Ovary (tissue), 9 donors: ENCODE measurements around the gene DNAH9. TPM values are rescaled to one million over a fixed set of nuclear protein-coding genes. Genes with fewer than 3 reads are reported as not detected.

ENCODE experiments used
- DNase-seq, 5 donors: peaks; one replicate each; pipeline ENCODE4 v3.0.0-alpha.2; 2019 to 2020
- H3K27ac ChIP-seq, 2 donors: fragments of 200-600 bp; one replicate each; pipeline versions ENCODE4 v1.5.1 to v1.8.0; 2019 to 2022
- H3K27me3 ChIP-seq: fragments of 200-600 bp; one replicate; pipeline ENCODE4 v1.8.0; 2022
- H3K36me3 ChIP-seq: fragments of 200-600 bp; sonication (generic); one replicate; pipeline ENCODE4 v1.5.1; 2019
- H3K4me1 ChIP-seq: one replicate; pipeline ENCODE4 v1.8.1; 2013; ENCODE audit warnings: mild to moderate bottlenecking, moderate library complexity; ENCODE audit not compliant: insufficient read depth
- H3K4me3 ChIP-seq: fragments of 200-600 bp; sonication (generic); one replicate; pipeline ENCODE4 v1.5.1; 2017
- H3K9me3 ChIP-seq, 2 donors: fragments of 200-600 bp in 1 of 2; sonication (generic) in 1 of 2; one replicate each; pipeline versions ENCODE4 v1.5.1 to v1.8.1; 2013 to 2019; ENCODE audit warnings: mild to moderate bottlenecking in 1 of 2, moderate library complexity in 1 of 2
- CTCF ChIP-seq, 3 donors: fragments of 450-650 bp in 2 of 3; fragments of 200-600 bp in 1 of 3; IDR thresholded peaks; one replicate each; pipeline versions ENCODE4 v1.5.1 to v1.8.0; 2016 to 2022; ENCODE audit warnings: antibody characterized with exemption in 3 of 3, mild to moderate bottlenecking in 1 of 3
- EP300 ChIP-seq: sonication (generic); formaldehyde crosslinking; IDR thresholded peaks from one replicate; pipeline ENCODE4 v1.6.1; 2017; ENCODE audit warnings: antibody characterized with exemption
- POLR2A ChIP-seq: fragments of 450-650 bp; IDR thresholded peaks from one replicate; pipeline ENCODE4 v1.6.1; 2017; ENCODE audit warnings: antibody characterized with exemption, mild to moderate bottlenecking, moderate library complexity
- WGBS, 3 donors: extraction: QIAGEN DNeasy Blood & Tissue Kit in 1 of 3; methylation state at CpG; one replicate each; pipeline versions ENCODE4 v1.1.5 to v1.1.7; 2013 to 2017; 5-methylcytosine and 5-hydroxymethylcytosine counted together
- intact Hi-C, 4 donors: fragments of 100-400 bp; cut with DNase I; formaldehyde crosslinking; loops; one replicate each; pipeline versions ENCODE4 v1.11.0 to v1.15.1; 2022 to 2023
- polyA plus RNA-seq, 2 donors: library from polyadenylated mRNA; stranded (reverse); fragments of 200-250 nt in 1 of 2; fragments of 350-450 nt in 1 of 2; fragmentation: Illumina TruSeq in 1 of 2; extraction: RNeasy Lipid Tissue Mini Kit (QIAGEN cat#74804) in 1 of 2; gene quantifications; one replicate each; pipeline ENCODE4 v1.2.3, GENCODE V29; 2013 to 2014
- total RNA-seq, 7 donors: library from RNA; depleted of rRNA in 2 of 7; stranded (reverse); fragments of >200 nt in 2 of 7; fragmentation: NEBNext Ultra II Directional in 3 of 7; extraction: Animal tissue kit (Norgen Biotek cat#: 25700) in 3 of 7; gene quantifications; one replicate each; pipeline versions ENCODE4 v1.1.0 to v1.2.4, GENCODE V29; 2016 to 2023
- donor health status: DM: no; HTN: no; CAD: no; lungs with moderate emphysema.
- donor health status: DM: no; HTN: no; CAD: no.
- donor health status: Bipolar disorder and iron deficiency.
- donor health status: DM: yes; HTN: yes; CAD: no.
- donor health status: DM: no; HTN: no; CAD: no.
- donor health status: DM: yes; HTN: yes; CAD: no.

DNAH9 gene
- total and polyA plus RNA-seq, 9 donors, result 1.4 to 43.7 (median 3.4) TPM

- TF ChIP-seq EP300, result no peak
- no peak for TF ChIP-seq POLR2A
- no peak for TF ChIP-seq CTCF (IDR thresholded peaks at IDR 0.05)
- Histone ChIP-seq H3K9me3 (no peaks in the 10 kb centered on the region), H3K27me3 (no peaks in the 10 kb centered on the region), H3K27ac (no peak overlapping the region), H3K4me3 (no peak overlapping the region), H3K36me3 (no peaks in the 10 kb centered on the region), H3K4me1 (no peaks in the 10 kb centered on the region)
- WGBS, 3 donors, result 93 to 97% (median 95%) methylated on average over 11 of the region's 11 CpGs
- no peak for DNase-seq
- intact Hi-C loops, result no loop called here
Measured at GRCh38 chr17:11744696-11745095, 146.4 kb downstream of the DNAH9 start.

- no peaks in the 10 kb centered on the region for H3K9me3 ChIP-seq
- TF ChIP-seq CTCF (IDR thresholded peaks at IDR 0.05), result no peak
- TF ChIP-seq POLR2A, result no peak
- no peak for TF ChIP-seq EP300
- H3K27me3 ChIP-seq, result no peaks in the 10 kb centered on the region
- no peak overlapping the region for H3K27ac ChIP-seq
- H3K4me3 ChIP-seq, result no peak overlapping the region
- intact Hi-C loops, result no loop called here
- no peak for DNase-seq
- H3K4me1 ChIP-seq, result no peaks in the 10 kb centered on the region
- 86 to 97% (median 89%) methylated on average over 7 of the region's 7 CpGs for WGBS, 3 donors
- no peaks in the 10 kb centered on the region for H3K36me3 ChIP-seq
Measured at GRCh38 chr17:11747441-11747840, 149.2 kb downstream of the DNAH9 start.

- no peaks in the 10 kb centered on the region for H3K36me3 ChIP-seq
- H3K27me3 ChIP-seq, result no peaks in the 10 kb centered on the region
- intact Hi-C loops, result no loop called here
- H3K4me1 ChIP-seq, result no peaks in the 10 kb centered on the region
- H3K27ac ChIP-seq, result no peak overlapping the region
- TF ChIP-seq EP300, result no peak
- TF ChIP-seq POLR2A, result no peak
- no peak for TF ChIP-seq CTCF (IDR thresholded peaks at IDR 0.05)
- H3K9me3 ChIP-seq, result no peaks in the 10 kb centered on the region
- DNase-seq, result no peak
- WGBS, 3 donors, result 45 to 58% (median 58%) methylated on average over 5 of the region's 5 CpGs
- H3K4me3 ChIP-seq, result no peak overlapping the region
Measured at GRCh38 chr17:11757815-11758214, 159.5 kb downstream of the DNAH9 start.

- TF ChIP-seq EP300 (no peak), POLR2A (no peak), CTCF (IDR thresholded peaks at IDR 0.05) (no peak)
- Histone ChIP-seq H3K27ac (no peak overlapping the region), H3K9me3 (no peaks in the 10 kb centered on the region), H3K36me3 (no peaks in the 10 kb centered on the region), H3K4me1 (no peaks in the 10 kb centered on the region), H3K27me3 (no peaks in the 10 kb centered on the region), H3K4me3 (no peak overlapping the region)
- intact Hi-C loops, result no loop called here
- 88 to 94% (median 90%) methylated on average over 11 of the region's 11 CpGs for WGBS, 3 donors
- no peak for DNase-seq
Measured at GRCh38 chr17:11768106-11768505, 169.8 kb downstream of the DNAH9 start.

- no peak overlapping the region for H3K4me3 ChIP-seq
- H3K36me3 ChIP-seq, result no peaks in the 10 kb centered on the region
- H3K9me3 ChIP-seq, result no peaks in the 10 kb centered on the region
- intact Hi-C loops, result no loop called here
- DNase-seq, result no peak
- H3K27ac ChIP-seq, result no peak overlapping the region
- H3K27me3 ChIP-seq, result no peaks in the 10 kb centered on the region
- no peaks in the 10 kb centered on the region for H3K4me1 ChIP-seq
- 90 to 92% (median 91%) methylated on average over 19 of the region's 19 CpGs for WGBS, 3 donors
- TF ChIP-seq POLR2A (no peak), CTCF (IDR thresholded peaks at IDR 0.05) (no peak), EP300 (no peak)
Measured at GRCh38 chr17:11768981-11769380, 170.7 kb downstream of the DNAH9 start.
